ENCODE results near the gene MINDY1. TPM values are rescaled to one million over a fixed set of nuclear protein-coding genes. Genes with fewer than 3 reads are reported as not detected.
A peak's percentile ranks its signal among the peaks of the same experiment; 100 is the strongest.

MINDY1 gene
- polyA plus RNA-seq, 3 donors = 11.5 to 25.0 (median 13.2) TPM

DNA sequence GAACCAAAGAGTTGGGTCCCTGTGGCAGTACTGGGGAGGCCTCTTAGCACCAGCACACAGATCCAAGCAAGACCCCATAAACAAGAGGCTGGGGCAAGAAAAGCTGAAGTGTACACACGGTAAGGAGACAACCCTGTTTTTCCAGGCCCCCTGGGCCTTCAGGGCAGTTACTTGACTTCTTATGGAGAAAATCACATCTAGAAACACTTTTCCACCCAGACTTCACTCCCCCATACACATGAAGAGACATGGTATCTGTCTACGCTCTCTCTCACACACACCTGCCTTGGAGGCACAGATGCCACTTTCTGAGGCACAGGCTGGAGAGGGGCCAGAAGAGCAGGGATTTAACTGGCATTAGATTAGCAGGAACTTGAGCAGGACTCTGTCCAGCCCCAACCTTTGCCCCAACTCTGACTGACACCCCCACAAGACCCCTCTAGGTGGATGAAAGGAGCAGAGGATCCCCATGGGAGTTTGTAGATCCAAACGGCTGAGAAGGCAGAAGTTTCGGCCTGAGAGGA lies 34.2 kb downstream of the MINDY1 start:
- Histone ChIP-seq H3K27ac (ENCODE audit: low read depth in 1 of 2, low read length in 2 of 2) (peak overlapping the region; percentile 4 to 84), H3K9ac (ENCODE audit: insufficient read depth, low read length, poor library complexity, severe bottlenecking) (no peak overlapping the region), H3K27me3 (ENCODE audit: control insufficient read depth in 2 of 2, insufficient read depth in 2 of 2, low read length in 2 of 2) (no peaks in the 10 kb centered on the region), H3K4me1 (ENCODE audit: control insufficient read depth in 1 of 2, insufficient read depth in 2 of 2, low read length in 2 of 2) (peaks cover 60 to 69% of the 10 kb centered on the region in 2 donors), H3K9me3 (replicated peaks in 1 of 2; ENCODE audit: control insufficient read depth in 1 of 2, insufficient read depth in 1 of 2, low read length in 2 of 2) (no peaks in the 10 kb centered on the region), H4K20me1 (ENCODE audit: insufficient read depth, low read length) (peaks cover 64% of the 10 kb centered on the region), H3K36me3 (replicated peaks in 1 of 2; ENCODE audit: control insufficient read depth in 1 of 2, insufficient read depth in 2 of 2, low read length in 2 of 2) (peaks cover 16 to 22% of the 10 kb centered on the region in 2 donors), H3K79me2 (ENCODE audit: insufficient read depth, low read length) (peaks cover 81% of the 10 kb centered on the region), H3K4me3 (replicated peaks in 1 of 3; ENCODE audit: low read depth in 2 of 3, low read length in 3 of 3) (peak overlapping the region in 1 of 3 experiments; percentile 88), H2AFZ (ENCODE audit: insufficient read depth, low read depth, low read length, poor library complexity, severe bottlenecking) (no peak overlapping the region), H3K4me2 (replicated peaks; ENCODE audit: extremely low read depth, low read length, poor library complexity, severe bottlenecking) (peak overlapping the region; percentile 98)
- peaks cover 67% of the 10 kb centered on the region for H3K4me1 Mint-ChIP-seq
- H3K36me3 Mint-ChIP-seq = peaks cover 17 to 24% of the 10 kb centered on the region in 2 donors
- H3K27ac Mint-ChIP-seq = peak overlapping the region in 6 of 7 donors; percentile 45 to 90 (median 80)
- peak overlapping the region; percentile 86 to 90 for H3K4me3 Mint-ChIP-seq
- no peaks in the 10 kb centered on the region for H3K27me3 Mint-ChIP-seq (ENCODE audit: low read depth in 3 of 3)
- no peak for DNase-seq
- intact Hi-C loops (cut with micrococcal nuclease) = loop anchor here (5.0 to 10.0 kb wide), 3 partner anchors 35 to 208 kb away; partner anchors contain the start of genes CTSS (in 1 of the 2), MINDY1 (in 1 of the 2), PRUNE1 (in 1 of the 2) and SETDB1 (in 1 of the 2)
- 61% methylated on average over 3 of the region's 4 CpGs for WGBS (ENCODE audit: insufficient coverage)
- no peaks in the 10 kb centered on the region for H3K9me3 Mint-ChIP-seq
- TF ChIP-seq, protein P1, sequence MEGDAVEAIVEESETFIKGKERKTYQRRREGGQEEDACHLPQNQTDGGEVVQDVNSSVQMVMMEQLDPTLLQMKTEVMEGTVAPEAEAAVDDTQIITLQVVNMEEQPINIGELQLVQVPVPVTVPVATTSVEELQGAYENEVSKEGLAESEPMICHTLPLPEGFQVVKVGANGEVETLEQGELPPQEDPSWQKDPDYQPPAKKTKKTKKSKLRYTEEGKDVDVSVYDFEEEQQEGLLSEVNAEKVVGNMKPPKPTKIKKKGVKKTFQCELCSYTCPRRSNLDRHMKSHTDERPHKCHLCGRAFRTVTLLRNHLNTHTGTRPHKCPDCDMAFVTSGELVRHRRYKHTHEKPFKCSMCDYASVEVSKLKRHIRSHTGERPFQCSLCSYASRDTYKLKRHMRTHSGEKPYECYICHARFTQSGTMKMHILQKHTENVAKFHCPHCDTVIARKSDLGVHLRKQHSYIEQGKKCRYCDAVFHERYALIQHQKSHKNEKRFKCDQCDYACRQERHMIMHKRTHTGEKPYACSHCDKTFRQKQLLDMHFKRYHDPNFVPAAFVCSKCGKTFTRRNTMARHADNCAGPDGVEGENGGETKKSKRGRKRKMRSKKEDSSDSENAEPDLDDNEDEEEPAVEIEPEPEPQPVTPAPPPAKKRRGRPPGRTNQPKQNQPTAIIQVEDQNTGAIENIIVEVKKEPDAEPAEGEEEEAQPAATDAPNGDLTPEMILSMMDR (IDR thresholded peaks at IDR 0.05) = no peak

DNA sequence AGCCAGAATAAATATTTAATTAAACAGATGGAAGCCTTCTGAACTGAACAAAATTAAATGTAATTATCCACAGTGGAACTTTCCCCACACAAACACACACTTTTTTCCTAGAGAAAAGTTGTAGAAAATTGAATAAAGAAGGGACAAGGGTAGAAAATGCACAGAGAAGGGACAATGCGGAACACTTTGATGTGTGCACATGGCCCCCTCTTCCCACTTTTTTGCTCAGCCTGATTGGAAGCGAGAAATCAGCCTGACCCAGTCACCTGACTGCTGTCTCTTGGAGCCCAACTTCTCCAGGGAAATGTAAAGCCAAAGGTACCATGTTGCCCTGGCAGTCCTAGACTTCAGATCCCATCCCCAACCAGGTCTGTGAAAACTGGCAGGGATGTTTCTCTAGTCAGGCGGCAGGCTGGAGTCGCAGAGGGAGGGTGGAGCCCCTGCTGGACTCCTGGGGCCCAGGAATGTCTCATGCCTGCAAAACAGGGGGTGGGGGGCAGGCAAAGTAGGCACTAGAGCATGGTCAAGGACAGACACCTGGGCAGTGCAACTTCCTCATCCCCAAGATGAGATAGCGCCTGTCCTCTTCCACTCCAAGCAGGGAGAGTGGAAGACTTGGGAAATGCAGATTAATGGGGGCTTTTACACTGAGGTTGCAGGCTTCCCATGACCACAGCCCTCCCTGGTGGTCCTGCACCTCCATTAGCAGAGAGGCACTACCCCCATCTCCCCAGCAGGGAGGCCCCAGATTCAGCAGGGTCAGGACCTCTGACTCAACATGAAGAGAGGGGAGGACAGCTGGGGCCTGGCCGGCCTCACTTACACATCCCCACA lies 34.9 kb downstream of the MINDY1 start:
- Mint-ChIP-seq H3K4me3 (peak overlapping the region; percentile 86 to 90), H3K9me3 (no peaks in the 10 kb centered on the region), H3K27ac (peak overlapping the region; percentile 59 to 90 (median 81)), H3K27me3 (ENCODE audit: low read depth in 3 of 3) (no peaks in the 10 kb centered on the region), H3K36me3 (peaks cover 23 to 31% of the 10 kb centered on the region in 2 donors), H3K4me1 (peaks cover 60% of the 10 kb centered on the region)
- Histone ChIP-seq H3K9ac (ENCODE audit: insufficient read depth, low read length, poor library complexity, severe bottlenecking) (peak overlapping the region; percentile 6), H3K4me1 (ENCODE audit: control insufficient read depth in 1 of 2, insufficient read depth in 2 of 2, low read length in 2 of 2) (peaks cover 53 to 62% of the 10 kb centered on the region in 2 donors), H3K27me3 (ENCODE audit: control insufficient read depth in 2 of 2, insufficient read depth in 2 of 2, low read length in 2 of 2) (no peaks in the 10 kb centered on the region), H3K9me3 (replicated peaks in 1 of 2; ENCODE audit: control insufficient read depth in 1 of 2, insufficient read depth in 1 of 2, low read length in 2 of 2) (no peaks in the 10 kb centered on the region), H3K27ac (ENCODE audit: low read depth in 1 of 2, low read length in 2 of 2) (peak overlapping the region; percentile 33 to 84), H4K20me1 (ENCODE audit: insufficient read depth, low read length) (peaks cover 70% of the 10 kb centered on the region), H3K36me3 (replicated peaks in 1 of 2; ENCODE audit: control insufficient read depth in 1 of 2, insufficient read depth in 2 of 2, low read length in 2 of 2) (peaks cover 22 to 29% of the 10 kb centered on the region in 2 donors), H3K4me2 (replicated peaks; ENCODE audit: extremely low read depth, low read length, poor library complexity, severe bottlenecking) (peak overlapping the region; percentile 98), H3K4me3 (replicated peaks in 1 of 3; ENCODE audit: low read depth in 2 of 3, low read length in 3 of 3) (peak overlapping the region in 1 of 3 experiments; percentile 88), H3K79me2 (ENCODE audit: insufficient read depth, low read length) (peaks cover 85% of the 10 kb centered on the region), H2AFZ (ENCODE audit: insufficient read depth, low read depth, low read length, poor library complexity, severe bottlenecking) (no peak overlapping the region)
- DNase-seq = peak; percentile 27 to 47 (median 30)
- TF ChIP-seq, protein P1 (IDR thresholded peaks at IDR 0.05) = peak; percentile 48
- intact Hi-C loops (cut with micrococcal nuclease) = loop anchor here (5.0 to 10.0 kb wide), 3 partner anchors 36 to 207 kb away; partner anchors contain the start of genes CTSS (in 1 of the 2), MINDY1 (in 1 of the 2), PRUNE1 (in 1 of the 2) and SETDB1 (in 1 of the 2)
- 83% methylated on average over 2 of the region's 6 CpGs for WGBS (ENCODE audit: insufficient coverage)
